HepG2 (cell line): ENCODE results near the gene SAPCD1. TPM values are rescaled to one million over a fixed set of nuclear protein-coding genes. Genes with fewer than 3 reads are reported as not detected.

Experiments used
- ARID3A ChIP-seq: IDR thresholded peaks from 2 replicates; pipeline ENCODE4 v1.6.1; 2012; ENCODE audit warnings: low read depth, low read length, improper control_type of control experiment
- ATF6 ChIP-seq: sonication (generic); formaldehyde crosslinking; conservative IDR thresholded peaks from 2 replicates; pipeline ENCODE4 v1.4.0; 2020; ENCODE audit warnings: missing genetic modification reagents
- BCLAF1 ChIP-seq: fragments of 450-650 bp; IDR thresholded peaks from 2 replicates; pipeline ENCODE4 v1.6.1; 2017; ENCODE audit warnings: mild to moderate bottlenecking
- IKZF1 ChIP-seq: fragments of 450-650 bp; IDR thresholded peaks from 2 replicates; pipeline ENCODE4 v1.7.1; 2016
- KLF11 ChIP-seq: IDR thresholded peaks from 2 replicates; pipeline ENCODE4 v1.6.1; 2016; ENCODE audit warnings: missing compliant biosample characterization
- RXRA ChIP-seq: sonication (generic); formaldehyde crosslinking; IDR thresholded peaks from 2 replicates; pipeline ENCODE4 v1.5.1; 2020; ENCODE audit warnings: missing genetic modification reagents
- SMARCC2 ChIP-seq: fragments of 450-650 bp; IDR thresholded peaks from 2 replicates; pipeline ENCODE4 v1.6.1; 2017; ENCODE audit warnings: antibody characterized with exemption, mild to moderate bottlenecking
- SNAPC4 ChIP-seq: sonication (generic); formaldehyde crosslinking; IDR thresholded peaks from 2 replicates; pipeline ENCODE4 v1.4.0; 2020; ENCODE audit warnings: mild to moderate bottlenecking, missing genetic modification reagents
- TBP ChIP-seq: sonication (generic); formaldehyde crosslinking; IDR thresholded peaks from 2 replicates; pipeline ENCODE4 v1.5.0; 2020; ENCODE audit warnings: missing genetic modification reagents
- TEAD3 ChIP-seq: optimal IDR thresholded peaks from 2 replicates; pipeline ENCODE3; 2016; ENCODE audit warnings: borderline replicate concordance
- TFDP2 ChIP-seq: sonication (generic); formaldehyde crosslinking; IDR thresholded peaks from 2 replicates; pipeline ENCODE4 v1.4.0; 2020; ENCODE audit warnings: missing genetic modification reagents
- TOPORS ChIP-seq: sonication (generic); formaldehyde crosslinking; IDR thresholded peaks from 2 replicates; pipeline ENCODE4 v1.8.0; 2023; ENCODE audit warnings: mild to moderate bottlenecking, missing genetic modification reagents
- TSC22D2 ChIP-seq: sonication (generic); formaldehyde crosslinking; IDR thresholded peaks from 2 replicates; pipeline ENCODE4 v1.5.1; 2020; ENCODE audit warnings: missing genetic modification reagents, mild to moderate bottlenecking, borderline replicate concordance
- ZBTB21 ChIP-seq: sonication (generic); formaldehyde crosslinking; IDR thresholded peaks from 2 replicates; pipeline ENCODE4 v1.4.0; 2020; ENCODE audit warnings: missing genetic modification reagents
- ZMYM2 ChIP-seq: sonication (generic); formaldehyde crosslinking; IDR thresholded peaks from 2 replicates; pipeline ENCODE4 v1.8.0; 2022; ENCODE audit warnings: mild to moderate bottlenecking, missing genetic modification reagents
- ZNF354B ChIP-seq: sonication (generic); formaldehyde crosslinking; IDR thresholded peaks from 2 replicates; pipeline ENCODE4 v1.8.0; 2022; ENCODE audit warnings: mild to moderate bottlenecking, missing genetic modification reagents
- ZNF720 ChIP-seq: sonication (generic); formaldehyde crosslinking; IDR thresholded peaks from 2 replicates; pipeline ENCODE4 v1.4.0; 2020; ENCODE audit warnings: missing genetic modification reagents
- ZNF75D ChIP-seq: sonication (generic); formaldehyde crosslinking; IDR thresholded peaks from 2 replicates; pipeline ENCODE4 v1.8.1; 2023; ENCODE audit warnings: missing genetic modification reagents, mild to moderate bottlenecking, borderline replicate concordance
- ZNF776 ChIP-seq: sonication (generic); formaldehyde crosslinking; IDR thresholded peaks from 2 replicates; pipeline ENCODE4 v1.4.0; 2020; ENCODE audit warnings: mild to moderate bottlenecking, missing genetic modification reagents
- polyA plus RNA-seq, 8 experiments: library from polyadenylated mRNA; depleted of rRNA in 3 of 8; stranded (reverse) in 7 of 8; unstranded in 1 of 8; fragments of >200 nt; fragmentation: Illumina TruSeq in 4 of 8; extraction: Trizol in 4 of 8; gene quantifications; 2 replicates each; pipeline versions ENCODE4 v1.2.1 to v1.2.3, GENCODE V29; 2011 to 2016; ENCODE audit warnings: low read depth in 4 of 8, missing spikeins in 1 of 8, mixed read lengths in 1 of 8; ENCODE audit not compliant: insufficient read depth in 1 of 8
- total RNA-seq, 5 experiments: library from RNA; depleted of rRNA; stranded (reverse); fragments of >200 nt; fragmentation: Illumina TruSeq; extraction: Trizol; gene quantifications; 2 replicates each; pipeline ENCODE4 v1.2.3, GENCODE V29; 2016; ENCODE audit warnings: low read depth in 1 of 5

SAPCD1 gene
- total and polyA plus RNA-seq, 2 of the 13 experiments (the other 11 are each of a cell fraction or from before 2014, with no cell fraction given): 2.5 to 3.9 TPM

GRCh38 chr6:31729515-31729978, 32.9 kb upstream of the SAPCD1 start (continued):
- TF ChIP-seq ARID3A (no peak), ZNF354B (CRISPR knock-in tag) (no peak), SNAPC4 (CRISPR knock-in tag) (no peak), KLF11 (CRISPR knock-in tag) (peak; percentile 69; the same call in 1 of the 2 replicates), SMARCC2 (no peak), ZBTB21 (CRISPR knock-in tag) (no peak), ZNF776 (CRISPR knock-in tag) (no peak), TBP (CRISPR knock-in tag) (no peak; the same call in 1 of the 2 replicates), TEAD3 (no peak), ZNF75D (CRISPR knock-in tag) (0 out of 2 replicates have a peak, but pooled peaks have one; percentile 66), BCLAF1 (no peak), RXRA (CRISPR knock-in tag) (peak; percentile 54; the same call in 1 of the 2 replicates), TSC22D2 (peak; percentile 94; the same call in 1 of the 2 replicates), IKZF1 (no peak), ZMYM2 (peak; percentile 68; the same call in 1 of the 2 replicates), TOPORS (CRISPR knock-in tag) (peak; percentile 16; the same call in 1 of the 2 replicates), TFDP2 (CRISPR knock-in tag) (peak; percentile 54; the same call in 1 of the 2 replicates), ATF6 (CRISPR knock-in tag) (no peak), ZNF720 (no peak)
